ENCODE results near the gene MS4A4E.

- no peak for TF ChIP-seq POLR2A (IDR thresholded peaks at IDR 0.05)
- TF ChIP-seq CTCF (IDR thresholded peaks at IDR 0.05) = no peak
- no peak for TF ChIP-seq POLR2AphosphoS5 (IDR thresholded peaks at IDR 0.05)
Measured at GRCh38 chr11:60280412-60280811, 37.5 kb upstream of the MS4A4E start, which contains the start of gene MS4A4A.

All from prostate gland (tissue), 2 donors.